22Rv1 (cell line): ENCODE data around the gene PXDN.
"Not testable (repeated sequence)": the region's sequence is repeated elsewhere in the genome, so short reads cannot be mapped to it uniquely, and the experiment has no call there.

ENCODE experiments used
- H3K27ac ChIP-seq: fragments of 450-650 bp; 2 replicates; pipeline ENCODE4 v1.5.1; 2017
- ZFX ChIP-seq: fragments of 450-650 bp; IDR thresholded peaks from 2 replicates; pipeline ENCODE4 v1.6.1; 2017; ENCODE audit warnings: antibody characterized with exemption, borderline replicate concordance
- TF ChIP-seq, protein P1 (sequence below): fragments of 450-650 bp; IDR thresholded peaks from 2 replicates; pipeline ENCODE4 v1.5.1; 2017; ENCODE audit warnings: mild to moderate bottlenecking

The PXDN gene

DNA sequence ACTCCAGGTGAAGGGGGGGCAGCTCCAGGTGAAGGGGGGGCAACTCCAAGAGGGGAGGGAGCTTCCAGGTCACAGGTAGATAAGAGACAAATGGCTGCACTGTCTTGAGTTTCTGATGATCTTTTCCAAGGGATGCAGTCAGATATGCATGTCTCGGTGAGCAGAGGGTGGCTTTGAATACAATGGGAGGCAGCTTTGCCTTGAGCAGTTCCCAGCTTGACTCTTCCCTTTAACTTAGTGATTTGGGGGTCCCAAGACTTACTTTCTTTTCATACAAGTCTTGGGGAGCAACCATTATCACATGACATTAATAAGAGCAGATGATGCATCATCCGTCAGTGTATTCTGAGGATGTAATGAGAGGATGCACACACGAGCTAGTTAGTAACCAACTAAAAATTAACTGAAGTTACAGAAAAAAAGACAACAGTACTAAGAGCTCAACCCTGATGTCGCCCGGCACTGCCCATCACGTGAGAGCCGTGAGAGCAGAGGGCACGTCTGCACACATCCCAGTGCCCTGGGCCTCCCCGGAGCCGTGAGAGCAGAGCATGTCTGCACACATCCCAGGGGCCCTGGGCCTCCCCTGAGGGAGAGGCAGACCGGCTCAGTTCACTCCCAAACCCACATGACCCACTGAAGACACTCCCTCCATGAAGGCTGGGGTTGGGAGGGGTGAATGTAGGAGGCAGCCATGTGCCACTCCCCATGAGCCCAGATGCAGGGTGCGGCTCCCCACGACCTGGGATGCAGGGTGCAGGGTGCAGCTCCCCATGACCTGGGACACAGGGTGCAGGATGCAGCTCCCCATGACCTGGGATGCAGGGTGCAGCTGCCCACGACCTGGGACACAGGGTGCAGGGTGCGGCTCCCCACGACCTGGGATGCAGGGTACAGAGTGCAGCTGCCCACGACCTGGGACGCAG lies 39.4 kb downstream of the PXDN start:
- no peak overlapping the region for H3K27ac ChIP-seq
- no peak for TF ChIP-seq ZFX
- TF ChIP-seq, protein P1, sequence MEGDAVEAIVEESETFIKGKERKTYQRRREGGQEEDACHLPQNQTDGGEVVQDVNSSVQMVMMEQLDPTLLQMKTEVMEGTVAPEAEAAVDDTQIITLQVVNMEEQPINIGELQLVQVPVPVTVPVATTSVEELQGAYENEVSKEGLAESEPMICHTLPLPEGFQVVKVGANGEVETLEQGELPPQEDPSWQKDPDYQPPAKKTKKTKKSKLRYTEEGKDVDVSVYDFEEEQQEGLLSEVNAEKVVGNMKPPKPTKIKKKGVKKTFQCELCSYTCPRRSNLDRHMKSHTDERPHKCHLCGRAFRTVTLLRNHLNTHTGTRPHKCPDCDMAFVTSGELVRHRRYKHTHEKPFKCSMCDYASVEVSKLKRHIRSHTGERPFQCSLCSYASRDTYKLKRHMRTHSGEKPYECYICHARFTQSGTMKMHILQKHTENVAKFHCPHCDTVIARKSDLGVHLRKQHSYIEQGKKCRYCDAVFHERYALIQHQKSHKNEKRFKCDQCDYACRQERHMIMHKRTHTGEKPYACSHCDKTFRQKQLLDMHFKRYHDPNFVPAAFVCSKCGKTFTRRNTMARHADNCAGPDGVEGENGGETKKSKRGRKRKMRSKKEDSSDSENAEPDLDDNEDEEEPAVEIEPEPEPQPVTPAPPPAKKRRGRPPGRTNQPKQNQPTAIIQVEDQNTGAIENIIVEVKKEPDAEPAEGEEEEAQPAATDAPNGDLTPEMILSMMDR: no peak

DNA sequence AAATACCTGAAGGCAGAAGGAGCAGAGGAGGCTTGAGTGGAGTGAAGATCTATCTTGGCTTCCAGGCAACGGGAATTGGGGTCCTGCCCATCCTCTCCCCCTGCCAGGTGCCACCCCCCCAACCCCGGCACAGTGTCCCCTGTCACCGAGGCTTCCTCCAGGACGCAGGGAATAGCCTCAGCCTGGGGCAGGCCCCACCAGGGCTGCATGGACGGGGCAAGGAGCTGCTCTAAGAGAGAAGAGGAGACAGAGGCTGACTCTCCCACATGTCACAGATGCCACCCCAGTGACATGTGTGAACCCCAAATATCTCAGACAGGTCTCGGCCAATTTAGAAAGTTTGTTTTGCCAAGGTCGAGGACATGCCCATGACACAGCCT lies 42.1 kb downstream of the PXDN start:
- TF ChIP-seq, protein P1: no peak
- TF ChIP-seq ZFX: no peak
- H3K27ac ChIP-seq: no peak overlapping the region

DNA sequence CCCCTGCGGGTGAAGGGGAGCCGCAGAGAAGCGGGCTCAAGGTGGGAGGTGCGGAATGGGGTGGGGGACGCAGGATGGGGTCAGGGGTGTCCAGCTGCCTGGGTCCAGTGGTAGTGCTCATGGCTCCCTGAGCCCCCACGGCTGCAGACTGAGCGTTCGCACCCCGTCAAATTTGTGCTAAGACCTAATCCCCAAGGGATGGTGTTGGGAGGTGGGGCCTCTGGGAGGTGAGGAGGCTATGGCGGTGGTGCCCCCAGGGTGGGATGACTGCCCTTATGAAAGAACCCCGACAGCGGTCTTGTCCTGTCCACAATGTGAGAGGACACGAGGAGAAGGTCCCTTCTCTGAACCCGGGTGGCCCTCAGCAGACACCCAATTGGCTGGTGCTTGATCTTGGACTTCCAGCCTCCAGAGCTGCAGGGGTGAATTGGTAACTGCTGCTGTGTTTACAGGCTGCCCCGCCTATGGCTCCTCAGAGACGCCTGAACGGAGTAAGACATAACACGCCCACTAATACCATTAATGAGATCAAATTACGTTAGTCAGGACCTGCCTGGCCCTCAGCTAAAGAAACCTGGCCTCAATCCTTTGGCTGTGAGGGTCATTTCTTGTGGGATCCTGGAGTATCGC lies 42.6 kb downstream of the PXDN start:
- H3K27ac ChIP-seq: no peak overlapping the region
- no peak for TF ChIP-seq ZFX
- TF ChIP-seq, protein P1: no peak

DNA sequence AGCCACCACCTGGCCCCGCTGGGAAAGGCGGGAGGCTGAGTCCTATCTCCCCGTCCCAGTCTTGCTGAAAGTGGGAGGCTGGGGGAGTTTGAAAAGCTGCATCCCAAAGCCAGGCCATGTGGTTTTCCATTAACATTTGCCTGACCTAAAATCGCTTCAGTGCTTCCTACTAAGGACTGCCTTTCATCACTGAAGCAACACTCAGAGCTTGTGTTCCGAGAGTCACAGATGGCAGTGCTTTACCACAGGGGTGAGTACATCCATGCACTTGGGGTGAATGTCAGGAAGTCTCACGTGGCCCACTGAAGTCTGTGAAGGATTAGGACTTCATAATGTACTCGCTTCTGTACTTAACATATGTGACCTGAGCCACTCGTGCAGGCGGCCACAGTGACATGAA lies 43.3 kb downstream of the PXDN start:
- no peak for TF ChIP-seq ZFX
- TF ChIP-seq, protein P1: no peak
- H3K27ac ChIP-seq: no peak overlapping the region

DNA sequence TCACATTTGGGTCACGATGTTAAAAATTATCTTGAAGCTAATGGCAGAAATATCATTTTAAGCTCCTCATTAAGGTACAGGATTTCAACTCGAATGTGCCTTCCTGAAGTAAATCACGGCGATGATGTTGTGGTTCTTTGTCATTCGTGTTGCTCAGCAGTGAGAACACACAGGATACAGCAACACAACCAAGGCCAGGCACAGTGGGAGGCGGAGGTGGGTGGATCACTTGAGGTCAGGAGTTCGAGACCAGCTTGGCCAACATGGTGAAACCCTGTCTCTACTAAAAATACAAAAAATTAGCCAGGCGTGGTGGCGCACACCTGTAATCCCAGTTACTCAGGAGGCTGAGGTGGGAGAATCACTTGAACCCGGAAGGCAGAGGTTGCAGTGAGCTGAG lies 43.9 kb downstream of the PXDN start:
- not testable (repeated sequence) for H3K27ac ChIP-seq

DNA sequence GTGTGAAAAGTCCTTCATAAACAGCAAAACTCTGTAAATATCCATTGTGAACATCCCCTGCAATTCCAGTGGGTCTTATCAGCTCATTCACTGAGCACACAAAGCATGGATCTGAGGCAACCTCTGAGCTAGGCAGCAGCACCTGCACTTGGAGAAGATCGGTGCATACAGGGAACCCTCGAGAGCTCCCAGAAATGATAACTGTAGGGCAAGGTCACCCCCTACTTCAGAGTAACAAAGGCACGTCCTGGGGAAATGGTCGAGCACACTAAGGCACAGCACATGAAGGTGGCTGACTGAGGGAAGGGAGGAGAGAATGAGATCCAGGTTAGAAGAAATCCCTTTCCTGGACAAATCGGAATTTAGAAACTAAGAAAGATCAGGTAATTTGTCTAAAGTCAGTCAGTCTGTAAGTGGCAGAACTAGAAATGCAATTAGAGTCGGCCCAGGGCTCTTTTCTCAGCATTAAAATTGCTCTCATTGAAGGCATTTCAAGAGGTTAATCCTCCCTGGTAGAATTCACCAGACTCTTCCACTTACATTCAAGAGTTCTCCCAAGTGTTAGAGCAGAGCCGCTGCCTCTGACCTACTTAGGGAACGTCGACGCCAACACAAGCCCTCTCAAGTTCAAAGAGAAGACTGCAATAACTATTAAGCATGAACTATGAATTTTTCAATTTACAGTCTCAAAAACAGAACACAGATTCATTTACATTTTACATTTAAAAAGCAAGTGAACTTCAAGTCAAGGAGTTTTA lies 45.9 kb downstream of the PXDN start:
- no peak overlapping the region for H3K27ac ChIP-seq
- no peak for TF ChIP-seq ZFX
- TF ChIP-seq, protein P1: no peak

DNA sequence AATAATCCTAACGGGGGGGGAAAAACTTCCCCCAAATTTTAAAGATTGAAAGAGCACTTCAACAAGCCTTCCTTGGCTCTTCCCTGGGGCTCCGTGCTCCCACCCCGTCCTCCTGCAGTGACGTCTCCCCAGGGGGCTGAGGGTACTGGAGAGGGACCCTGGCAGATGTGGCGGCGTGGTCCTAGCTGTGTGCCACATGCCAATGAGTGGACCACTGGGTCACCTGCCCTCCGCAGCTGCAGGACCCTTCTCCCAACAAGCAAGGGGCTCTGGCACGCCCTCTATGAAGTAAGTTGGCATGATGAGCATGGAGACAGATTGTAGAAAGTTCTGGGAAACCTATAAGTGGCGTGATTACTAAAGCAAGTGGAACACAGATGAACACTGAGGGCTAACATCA lies 46.7 kb downstream of the PXDN start:
- TF ChIP-seq, protein P1: no peak
- no peak for TF ChIP-seq ZFX

More for the DNA sequence above, 46.7 kb downstream of the PXDN start:
- H3K27ac ChIP-seq: no peak overlapping the region
